ENCODE results near the gene KRT13. TPM values are rescaled to one million over a fixed set of nuclear protein-coding genes. Genes with fewer than 3 reads are reported as not detected.

The KRT13 gene
- total and polyA plus RNA-seq, 9 of the 15 experiments (the other 6 are each of a cell fraction or from before 2014, with no cell fraction given), result 0.11 to 1.1 (median 0.24) TPM; not detected in 3

DNA sequence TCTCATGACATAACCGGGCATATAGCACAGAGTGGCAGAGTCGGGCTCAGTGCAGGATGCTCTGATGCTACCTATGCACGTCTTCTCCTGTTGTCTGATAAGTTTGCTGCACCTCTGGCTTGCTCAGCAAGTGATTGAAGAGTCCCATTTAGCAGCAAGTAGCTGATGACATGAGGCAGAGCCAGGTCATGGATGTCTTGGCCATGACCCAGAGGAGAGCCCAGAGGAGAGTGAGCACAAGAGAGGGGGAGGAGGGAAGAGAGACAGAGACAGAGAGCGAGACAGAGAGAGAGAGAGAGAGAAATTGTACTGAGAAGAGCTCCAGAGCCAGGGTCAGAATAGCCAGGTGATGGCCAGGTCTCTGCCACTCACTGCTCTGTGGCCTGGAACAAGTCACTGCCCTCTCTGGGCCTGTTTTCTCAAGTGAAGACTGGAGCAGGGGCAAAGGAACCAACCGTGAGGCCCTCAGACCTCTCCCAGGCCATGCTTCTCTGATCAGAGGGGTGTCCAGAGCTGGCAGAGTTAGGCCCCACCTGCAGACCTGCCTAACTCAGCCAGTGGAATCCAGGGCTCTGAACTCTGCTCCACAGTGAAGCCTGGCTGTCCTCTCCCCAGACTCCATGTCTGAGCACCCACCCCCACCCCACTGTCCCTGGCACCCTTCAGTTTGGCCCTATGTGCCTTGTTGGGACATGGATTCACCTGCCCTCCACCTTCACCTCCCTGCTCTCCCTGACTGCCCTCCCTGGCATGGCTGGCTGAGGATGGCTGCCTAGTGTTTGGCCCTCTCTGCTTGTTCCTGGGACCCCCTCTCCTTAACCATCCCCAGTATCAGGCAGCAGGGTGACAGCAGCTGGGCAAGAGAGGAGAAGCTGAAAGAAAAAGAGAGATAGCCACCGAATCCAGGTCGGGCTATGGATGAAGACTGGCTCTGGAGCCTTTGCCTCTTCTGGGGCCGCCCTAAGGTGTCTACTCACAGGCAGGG lies 20.2 kb downstream of the KRT13 start:
- POLR2A ChIA-PET, result interaction anchor here (1.0 to 2.3 kb wide), 3 partner anchors 22 to 64 kb away, joined by 3 to 6 read pairs (median 4); partner anchors contain the start of gene KRT19
- H3K27me3 ChIP-seq (ENCODE audit: control insufficient read depth in 2 of 2, insufficient read depth in 2 of 2, low read length in 2 of 2), result peaks cover 10 to 45% of the 10 kb centered on the region in 2 experiments; a peak in 3 of 5 replicates
- DNase-seq (ENCODE audit: extremely low read depth in 1 of 4, low spot score in 3 of 4) (no peak), ATAC-seq (no peak), FAIRE-seq (no peak)
- no peaks in the 10 kb centered on the region for H3K36me3 ChIP-seq (ENCODE audit: control insufficient read depth, insufficient read depth, low read length)
- no peak overlapping the region for H3K4me2 ChIP-seq (ENCODE audit: insufficient read depth, low read length)
- no peaks in the 10 kb centered on the region for H3K9me3 ChIP-seq (replicated peaks; ENCODE audit: control insufficient read depth, insufficient read depth, low read depth, low read length)
- WGBS (ENCODE audit: insufficient coverage, low coverage, missing lambda C conversion rate), result 5% methylated on average over 8 of the region's 8 CpGs
- no peak overlapping the region for H3K27ac ChIP-seq (ENCODE audit: extremely low read depth, low read depth, low read length)
- CTCF ChIA-PET (ENCODE audit: low intra/inter-chr PET ratio), result interaction anchor here (2.9 kb wide), 1 partner anchor 64 kb away, joined by 14 read pairs; no protein-coding TSS in a partner anchor
- H3K9ac ChIP-seq (ENCODE audit: insufficient read depth in 1 of 2, low read depth in 2 of 2, low read length in 2 of 2), result no peak overlapping the region
- H3K79me2 ChIP-seq (ENCODE audit: control insufficient read depth, insufficient read depth, low read length), result no peaks in the 10 kb centered on the region
- intact Hi-C loops (cut with micrococcal nuclease), result loop anchor here (10.0 kb wide), 1 partner anchor 180 kb away; no protein-coding TSS in a partner anchor
- no peak overlapping the region for H3K4me3 ChIP-seq
- peaks cover 12% of the 10 kb centered on the region for H4K20me1 ChIP-seq (replicated peaks; ENCODE audit: control insufficient read depth, insufficient read depth, low read length)
- in situ Hi-C loops (cut with MboI), result loop anchor here (5.0 kb wide), 1 partner anchor 62 kb away; no protein-coding TSS in a partner anchor
- no TSS peak for BruUV-seq (replicated peaks)
- H2AFZ ChIP-seq (ENCODE audit: low read depth, low read length), result no peak overlapping the region
- H3K9me1 ChIP-seq (ENCODE audit: control insufficient read depth, insufficient read depth, low read length), result no peaks in the 10 kb centered on the region
- no peak for TF ChIP-seq ZNF589 (CRISPR knock-in tag; IDR thresholded peaks at IDR 0.05; ENCODE audit: low read depth)
- peaks cover 9 to 22% of the 10 kb centered on the region in 2 experiments; a peak in 4 of 5 replicates for H3K4me1 ChIP-seq (replicated peaks in 1 of 2; ENCODE audit: control insufficient read depth in 2 of 2, insufficient read depth in 2 of 2, low read length in 2 of 2)
